Activated CD8-positive, alpha-beta T cell treated with anti-CD3 and anti-CD28 coated beads, Interleukin-2, amount 10 ng/mL, durations not matched to agents 7 days and 5 days (primary cell): ENCODE data around the gene RMC1. TPM values are rescaled to one million over a fixed set of nuclear protein-coding genes. Genes with fewer than 3 reads are reported as not detected.
"Not testable (repeated sequence)": the region's sequence is repeated elsewhere in the genome, so short reads cannot be mapped to it uniquely, and the experiment has no call there.

Experiments used
- ATAC-seq: fragments of 150-1000 bp; cut with Tn5 transposase; one replicate; pipeline ENCODE4 v1.10.0; 2021; ENCODE audit warnings: moderate library complexity
- CTCF ChIA-PET: fragments of 350-600 bp; sonication (Branson Sonifier 250); formaldehyde crosslinking; loops from one replicate; lab custom pipeline; 2021; ENCODE audit warnings: antibody characterized with exemption; lab: Charles Lee
- POLR2A ChIA-PET: fragments of 350-600 bp; sonication (Branson Sonifier 250); formaldehyde crosslinking; loops from one replicate; lab custom pipeline; 2021; ENCODE audit warnings: antibody characterized with exemption; lab: Charles Lee
- DNase-seq: peaks from one replicate; pipeline ENCODE4 v3.0.0-alpha.2; 2020
- H3K27ac Mint-ChIP-seq: one replicate; pipeline ENCODE4 v1.8.0; 2021; ENCODE audit warnings: mild to moderate bottlenecking, mixed read lengths
- H3K27me3 Mint-ChIP-seq: one replicate; pipeline ENCODE4 v1.8.0; 2021; ENCODE audit warnings: low read depth, mixed read lengths
- H3K36me3 Mint-ChIP-seq: one replicate; pipeline ENCODE4 v1.8.0; 2021; ENCODE audit warnings: low read depth, mixed read lengths
- H3K4me1 Mint-ChIP-seq: one replicate; pipeline ENCODE4 v1.8.0; 2021; ENCODE audit warnings: low read depth, mixed read lengths
- H3K4me3 Mint-ChIP-seq: one replicate; pipeline ENCODE4 v1.8.0; 2021; ENCODE audit warnings: mild to moderate bottlenecking, mixed read lengths
- H3K9me3 Mint-ChIP-seq: one replicate; pipeline ENCODE4 v1.8.0; 2022; ENCODE audit warnings: mixed read lengths; ENCODE audit not compliant: insufficient read depth
- total RNA-seq, 2 experiments: library from RNA; stranded (reverse); gene quantifications; one replicate each; pipeline ENCODE4 v1.2.3, GENCODE V29; 2021

The RMC1 gene
- total RNA-seq, 2 experiments from 2014 or later, result 47.6 to 48.3 TPM

DNA sequence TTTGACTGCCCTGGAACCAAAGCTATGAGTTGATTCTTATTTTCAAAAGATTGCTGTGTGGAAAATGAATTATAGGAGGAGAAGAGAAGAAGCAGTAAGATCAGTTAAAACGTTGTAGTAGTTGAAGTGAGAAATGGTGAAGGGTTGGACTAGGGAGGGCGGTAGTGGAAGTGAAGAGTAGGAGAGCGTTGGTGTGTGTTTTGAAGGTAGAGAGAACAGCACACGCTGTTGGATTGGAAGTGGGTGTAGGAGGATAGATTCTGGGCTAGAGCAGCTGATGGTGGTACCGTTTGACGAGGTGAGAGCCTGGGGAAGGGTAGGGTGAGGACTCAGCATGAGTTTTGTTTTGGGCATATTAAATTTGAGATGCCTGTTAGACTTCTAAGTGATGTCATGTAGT is 31.8 kb upstream of the RMC1 start:
- Mint-ChIP-seq H3K4me1 (no peaks in the 10 kb centered on the region), H3K4me3 (no peak overlapping the region), H3K36me3 (peaks cover 40% of the 10 kb centered on the region), H3K27me3 (no peaks in the 10 kb centered on the region), H3K9me3 (no peaks in the 10 kb centered on the region), H3K27ac (no peak overlapping the region)
- ATAC-seq (no peak), DNase-seq (no peak)
- ChIA-PET CTCF (interaction anchor here (1.1 to 1.7 kb wide), 3 partner anchors 13 to 658 kb away, joined by 3 to 8 read pairs (median 4); no protein-coding TSS in a partner anchor), POLR2A (interaction anchor here (1.4 kb wide), 1 partner anchor 18 kb away, joined by 5 read pairs; the partner anchor contains the start of gene RIOK3)

DNA sequence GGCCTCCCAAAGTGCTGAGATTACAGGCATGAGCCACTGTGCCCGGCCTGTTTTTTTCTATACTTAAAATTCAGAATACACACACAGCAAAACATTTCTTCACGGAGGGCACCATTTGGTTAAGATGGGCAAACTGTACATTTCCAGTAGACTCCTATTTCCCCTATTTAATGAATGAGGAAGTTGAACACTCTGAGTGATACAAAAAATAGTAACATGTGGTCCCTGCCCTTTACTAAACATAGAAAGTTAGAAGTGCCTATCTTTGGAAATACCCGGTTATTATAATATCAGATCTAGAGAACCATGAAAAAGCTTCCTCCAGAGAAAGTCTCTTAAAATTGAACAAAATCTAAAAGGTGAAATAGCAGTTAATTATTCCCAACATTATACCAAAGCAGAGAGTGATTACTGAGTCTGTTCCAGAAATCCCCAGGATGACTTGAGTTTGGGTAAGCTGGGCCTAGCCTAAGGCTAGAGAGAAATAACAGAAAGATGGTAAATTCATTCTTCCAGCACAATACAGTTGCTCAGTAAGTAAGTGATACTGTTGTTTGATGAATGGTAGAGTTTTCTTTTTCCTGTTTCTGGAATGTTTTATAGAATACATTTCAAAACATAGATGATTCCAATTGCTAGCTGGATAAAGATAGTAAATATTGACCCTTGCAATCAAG is 23.3 kb upstream of the RMC1 start:
- DNase-seq, result no peak
- no peak overlapping the region for H3K4me3 Mint-ChIP-seq
- CTCF ChIA-PET, result interaction anchor here (0.6 to 3.2 kb wide), 6 partner anchors 8 to 354 kb away, joined by 3 to 23 read pairs (median 4); no protein-coding TSS in a partner anchor
- H3K4me1 Mint-ChIP-seq, result no peaks in the 10 kb centered on the region
- ATAC-seq, result no peak
- peaks cover 57% of the 10 kb centered on the region for H3K36me3 Mint-ChIP-seq
- no peaks in the 10 kb centered on the region for H3K27me3 Mint-ChIP-seq
- H3K9me3 Mint-ChIP-seq, result no peaks in the 10 kb centered on the region
- no peak overlapping the region for H3K27ac Mint-ChIP-seq
- POLR2A ChIA-PET, result no interaction called here

DNA sequence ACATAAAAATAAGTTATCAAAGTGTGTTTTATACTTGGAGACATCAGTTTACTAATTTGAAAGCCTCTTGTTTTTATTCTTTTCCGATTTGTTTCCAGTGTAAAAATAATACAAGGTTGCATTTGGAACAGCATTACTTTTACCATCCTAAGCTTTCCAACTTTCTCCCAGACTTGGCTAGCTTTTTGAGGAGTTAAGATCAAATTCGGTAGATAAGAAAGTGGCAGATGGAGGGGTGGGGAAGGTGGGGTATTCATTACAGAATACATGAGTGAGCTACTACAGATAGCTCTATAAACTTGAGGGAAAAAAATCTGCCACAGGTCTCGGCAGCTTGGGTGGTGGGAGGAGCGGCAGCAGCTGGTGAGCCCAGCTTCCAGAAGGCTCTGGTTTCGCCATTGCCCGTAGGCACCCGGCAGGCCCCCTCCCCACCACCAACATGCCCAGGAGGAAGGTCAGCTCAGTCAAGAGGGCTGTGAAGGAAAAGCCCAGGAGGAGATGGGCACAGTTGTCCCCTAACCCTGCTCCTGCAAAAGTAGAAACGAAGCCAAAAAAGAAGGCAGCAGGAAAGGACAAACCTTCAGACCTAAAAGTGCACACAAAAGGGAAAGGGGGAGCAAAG is 18.6 kb upstream of the RMC1 start:
- Mint-ChIP-seq H3K36me3 (peaks cover 24% of the 10 kb centered on the region), H3K27ac (no peak overlapping the region), H3K4me3 (no peak overlapping the region), H3K9me3 (no peaks in the 10 kb centered on the region), H3K4me1 (peaks cover 16% of the 10 kb centered on the region), H3K27me3 (no peaks in the 10 kb centered on the region)
- no peak for ATAC-seq
- POLR2A ChIA-PET, result interaction anchor here (2.1 kb wide), 1 partner anchor 12 kb away, joined by 6 read pairs; no protein-coding TSS in a partner anchor
- CTCF ChIA-PET, result interaction anchor here (0.6 to 1.8 kb wide), 5 partner anchors 12 to 435 kb away, joined by 3 to 14 read pairs (median 3); no protein-coding TSS in a partner anchor
- DNase-seq, result no peak

DNA sequence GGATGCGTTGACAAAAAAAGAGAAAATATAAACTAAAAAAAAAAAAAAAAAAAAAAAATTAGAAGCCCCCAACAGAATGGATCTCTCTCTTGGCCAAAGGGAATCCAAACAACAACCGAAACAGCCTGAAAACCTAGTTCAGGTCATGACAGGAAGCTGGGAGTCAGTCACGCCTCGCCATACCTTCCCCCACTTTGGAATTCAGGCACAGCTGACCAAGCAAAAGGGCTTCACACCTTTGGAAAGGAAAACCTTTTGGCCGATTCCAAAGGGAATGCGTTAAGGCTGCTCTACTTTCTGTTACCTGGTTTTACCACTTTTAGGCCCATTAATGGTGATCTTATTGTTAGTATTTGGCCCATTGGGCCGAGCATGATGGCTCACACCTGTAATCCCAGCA is 17.9 kb upstream of the RMC1 start:
- ATAC-seq (no peak), DNase-seq (no peak)
- ChIA-PET CTCF (interaction anchor here (0.7 to 1.8 kb wide), 3 partner anchors 13 to 72 kb away, joined by 3 to 14 read pairs (median 3); no protein-coding TSS in a partner anchor), POLR2A (interaction anchor here (2.1 kb wide), 1 partner anchor 13 kb away, joined by 6 read pairs; no protein-coding TSS in a partner anchor)
- no peaks in the 10 kb centered on the region for H3K9me3 Mint-ChIP-seq
- H3K4me1 Mint-ChIP-seq, result peaks cover 19% of the 10 kb centered on the region
- peaks cover 18% of the 10 kb centered on the region for H3K36me3 Mint-ChIP-seq
- H3K27me3 Mint-ChIP-seq, result no peaks in the 10 kb centered on the region
- no peak overlapping the region for H3K4me3 Mint-ChIP-seq
- H3K27ac Mint-ChIP-seq, result no peak overlapping the region

DNA sequence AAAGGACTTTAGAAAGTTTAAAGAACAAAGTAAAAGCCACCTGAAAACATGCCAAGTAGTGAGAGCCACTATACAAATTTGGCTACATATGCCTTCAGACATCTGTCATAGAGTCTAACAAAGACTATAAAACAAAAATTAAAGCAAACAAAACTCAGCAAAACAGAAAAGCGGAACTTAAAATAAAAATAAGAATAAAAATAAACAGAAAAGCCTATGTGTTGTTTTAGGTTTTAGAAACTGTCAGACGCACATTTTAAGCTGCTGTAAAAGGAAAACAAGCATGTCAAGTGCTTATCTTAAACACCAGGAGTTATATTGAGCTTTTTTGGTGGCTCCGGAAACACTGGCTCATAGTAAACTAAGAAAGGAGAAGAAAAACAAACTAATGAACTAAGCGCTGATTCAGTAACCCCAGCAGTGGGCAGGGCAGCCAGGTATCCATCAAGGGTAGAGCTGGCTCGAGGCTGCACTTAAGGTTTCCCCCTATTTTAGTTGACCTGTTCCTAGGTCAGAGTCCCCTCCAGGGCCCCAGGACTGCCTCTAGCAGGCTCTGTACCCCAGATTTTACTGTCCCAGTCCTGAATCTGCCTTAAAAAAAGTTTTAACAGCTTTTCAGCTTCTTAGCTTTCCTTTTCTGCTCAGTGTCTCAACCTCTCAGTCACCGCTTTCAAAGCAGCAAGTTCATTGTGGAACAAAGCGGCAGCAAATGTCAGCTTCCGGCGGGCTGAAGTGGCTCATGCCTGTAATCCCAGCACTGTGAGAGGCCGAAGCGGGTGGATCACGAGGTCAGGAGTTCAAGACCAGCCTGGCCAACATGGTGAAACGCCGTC is 15.4 kb upstream of the RMC1 start:
- DNase-seq (peak; percentile 70), ATAC-seq (peak; percentile 82)
- peaks cover 19% of the 10 kb centered on the region for H3K4me1 Mint-ChIP-seq
- ChIA-PET CTCF (interaction anchor here (0.7 to 4.3 kb wide), 14 partner anchors 8 to 215 kb away, joined by 3 to 51 read pairs (median 4); partner anchors contain the start of gene RMC1), POLR2A (interaction anchor here (0.6 to 1.7 kb wide), 7 partner anchors 9 to 226 kb away, joined by 3 to 12 read pairs (median 6); partner anchors contain the start of genes RIOK3 and RMC1)
- H3K9me3 Mint-ChIP-seq, result no peaks in the 10 kb centered on the region
- H3K36me3 Mint-ChIP-seq, result peaks cover 5% of the 10 kb centered on the region
- peak overlapping the region; percentile 89 for H3K27ac Mint-ChIP-seq
- peak overlapping the region; percentile 47 for H3K4me3 Mint-ChIP-seq
- no peaks in the 10 kb centered on the region for H3K27me3 Mint-ChIP-seq

DNA sequence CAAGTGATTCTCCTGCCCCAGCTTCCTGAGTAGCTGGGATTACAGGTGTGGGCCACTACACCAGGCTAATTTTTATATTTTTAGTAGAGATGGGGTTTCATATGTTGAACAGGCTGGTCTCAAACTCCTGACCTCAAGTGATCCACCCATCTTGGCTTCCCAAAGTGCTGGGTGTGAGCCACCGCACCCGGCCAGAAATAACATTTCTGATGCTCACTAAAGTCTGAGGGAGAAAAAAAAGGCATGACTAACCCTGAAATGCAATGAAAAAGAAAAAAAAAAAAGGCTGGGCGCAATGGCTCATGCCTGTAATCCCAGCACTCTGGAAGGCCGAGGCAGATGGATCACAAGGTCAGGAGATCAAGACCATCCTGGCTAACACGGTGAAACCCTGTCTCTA is 13.7 kb upstream of the RMC1 start:
- ATAC-seq, POLR2A ChIA-PET, DNase-seq, H3K27me3 Mint-ChIP-seq, H3K4me3 Mint-ChIP-seq, H3K36me3 Mint-ChIP-seq, H3K9me3 Mint-ChIP-seq, H3K27ac Mint-ChIP-seq: not testable (repeated sequence)
- H3K4me1 Mint-ChIP-seq, result peaks cover 19% of the 10 kb centered on the region
- CTCF ChIA-PET, result interaction anchor here (0.6 to 4.3 kb wide), 2 partner anchors 9 to 253 kb away, joined by 4 to 51 read pairs; no protein-coding TSS in a partner anchor

DNA sequence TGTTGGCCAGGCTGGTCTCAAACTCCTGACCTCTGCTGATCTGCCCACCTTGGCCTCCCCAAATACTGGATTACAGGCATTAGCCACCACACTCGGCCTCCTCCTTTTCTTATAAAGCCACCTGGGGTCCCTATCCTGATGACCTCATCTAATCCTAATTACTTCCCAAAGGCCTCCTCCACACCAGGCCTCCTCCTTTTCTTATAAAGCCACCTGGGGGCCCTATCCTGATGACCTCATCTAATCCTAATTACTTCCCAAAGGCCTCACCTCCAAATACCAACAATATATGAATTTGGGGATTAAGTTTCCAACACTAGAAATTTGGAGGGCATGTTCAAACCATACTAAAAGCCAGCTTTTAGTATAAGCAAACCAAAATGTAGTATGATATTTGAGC is 9.7 kb upstream of the RMC1 start:
- no peaks in the 10 kb centered on the region for H3K36me3 Mint-ChIP-seq
- no peaks in the 10 kb centered on the region for H3K27me3 Mint-ChIP-seq
- no peaks in the 10 kb centered on the region for H3K9me3 Mint-ChIP-seq
- POLR2A ChIA-PET, result no interaction called here
- CTCF ChIA-PET, result interaction anchor here (1.1 to 1.3 kb wide), 2 partner anchors 9 to 121 kb away, joined by 3 read pairs; no protein-coding TSS in a partner anchor
- DNase-seq (no peak), ATAC-seq (no peak)
- peaks cover 17% of the 10 kb centered on the region for H3K4me1 Mint-ChIP-seq
- no peak overlapping the region for H3K27ac Mint-ChIP-seq
- H3K4me3 Mint-ChIP-seq, result no peak overlapping the region

DNA sequence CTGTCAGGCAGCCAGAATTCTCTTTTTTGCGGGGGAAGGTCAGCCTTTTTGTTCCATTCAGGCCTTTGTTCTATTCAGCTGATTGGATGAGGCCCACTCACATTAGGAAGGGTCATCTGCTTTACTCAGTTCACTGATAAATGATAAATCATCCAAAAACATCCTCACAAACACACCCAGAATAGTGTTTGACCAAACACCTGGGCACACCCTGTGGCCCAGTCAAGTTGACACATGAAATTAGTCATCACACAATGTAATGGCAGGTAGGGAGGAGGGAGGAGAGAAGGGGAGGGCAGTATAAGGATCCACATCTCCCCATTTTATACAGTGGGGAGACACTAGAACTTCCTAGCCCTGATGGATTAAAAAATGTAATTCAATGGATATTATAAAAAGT is 8.3 kb upstream of the RMC1 start:
- POLR2A ChIA-PET, result no interaction called here
- Mint-ChIP-seq H3K36me3 (no peaks in the 10 kb centered on the region), H3K4me3 (no peak overlapping the region), H3K9me3 (no peaks in the 10 kb centered on the region), H3K4me1 (peaks cover 25% of the 10 kb centered on the region), H3K27me3 (no peaks in the 10 kb centered on the region), H3K27ac (no peak overlapping the region)
- no peak for DNase-seq
- CTCF ChIA-PET, result interaction anchor here (1.7 kb wide), 1 partner anchor 21 kb away, joined by 5 read pairs; no protein-coding TSS in a partner anchor
- no peak for ATAC-seq

DNA sequence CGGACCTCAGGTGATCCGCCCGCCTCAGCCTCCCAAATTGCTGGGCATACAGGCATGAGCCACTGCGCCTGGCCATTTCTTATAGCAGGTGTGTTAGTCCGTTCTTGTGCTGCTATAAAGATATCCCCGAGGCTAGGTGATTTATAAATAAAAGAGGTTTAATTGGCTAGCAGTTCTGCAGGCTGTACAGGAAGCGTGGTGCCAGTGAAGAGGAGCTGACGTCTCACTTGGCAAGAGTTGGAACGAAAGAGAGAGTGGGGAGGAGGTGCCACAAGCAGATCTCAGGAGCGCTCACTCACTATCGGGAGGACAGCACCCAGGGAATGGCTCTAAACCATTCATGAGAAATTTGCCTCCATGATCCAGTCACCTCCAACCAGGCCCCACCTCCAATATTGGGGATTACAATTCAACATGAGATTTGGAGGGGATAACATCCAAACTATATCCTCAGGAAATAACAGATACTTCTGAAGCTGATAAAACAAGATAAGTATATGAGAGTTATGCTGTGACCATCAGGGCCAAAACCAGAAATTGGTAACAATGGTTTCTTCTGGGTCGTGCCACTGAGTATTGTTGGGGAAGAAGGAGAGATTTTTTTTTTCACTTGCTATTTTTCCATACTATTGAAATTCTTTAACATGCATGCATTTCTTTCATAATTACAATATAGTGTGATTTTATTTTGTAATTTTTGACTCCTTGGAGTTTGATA is 7.4 kb upstream of the RMC1 start:
- no peak overlapping the region for H3K27ac Mint-ChIP-seq

DNA sequence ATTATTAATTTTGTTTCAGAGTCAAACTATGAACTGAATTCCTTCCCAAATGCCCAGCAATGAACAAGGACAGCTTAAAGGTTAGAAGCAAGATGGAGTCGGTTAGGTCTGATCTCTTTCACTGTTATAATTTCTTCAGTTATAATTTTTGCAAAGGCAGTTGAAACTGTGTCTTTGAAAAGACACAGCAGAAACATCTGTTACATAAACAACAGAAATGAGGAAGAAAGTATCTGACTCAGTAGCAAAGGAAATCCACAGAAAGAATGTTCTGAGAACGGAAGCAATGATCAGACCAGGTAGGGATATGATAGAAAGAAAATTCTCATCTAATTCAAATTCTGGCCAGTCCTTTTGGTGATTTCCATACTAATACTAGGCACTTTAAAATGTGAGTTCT is 5.2 kb upstream of the RMC1 start:
- H3K27me3 Mint-ChIP-seq, result no peaks in the 10 kb centered on the region
- no peak overlapping the region for H3K27ac Mint-ChIP-seq
- no peak overlapping the region for H3K4me3 Mint-ChIP-seq
- H3K4me1 Mint-ChIP-seq, result peaks cover 36% of the 10 kb centered on the region
- ChIA-PET POLR2A (interaction anchor here (1.2 kb wide), 2 partner anchors 10 to 45 kb away, joined by 3 to 6 read pairs; no protein-coding TSS in a partner anchor), CTCF (interaction anchor here (0.6 to 4.6 kb wide), 44 partner anchors 9 to 529 kb away, joined by 3 to 51 read pairs (median 5); partner anchors contain the start of genes NPC1 and RIOK3)
- no peaks in the 10 kb centered on the region for H3K36me3 Mint-ChIP-seq
- no peaks in the 10 kb centered on the region for H3K9me3 Mint-ChIP-seq
- no peak for ATAC-seq
- DNase-seq, result no peak

More for the DNA sequence above, 7.4 kb upstream of the RMC1 start:
- CTCF ChIA-PET, result interaction anchor here (1.7 to 4.6 kb wide), 3 partner anchors 7 to 208 kb away, joined by 5 to 51 read pairs (median 23); no protein-coding TSS in a partner anchor
- no peaks in the 10 kb centered on the region for H3K27me3 Mint-ChIP-seq
- H3K9me3 Mint-ChIP-seq, result no peaks in the 10 kb centered on the region
- DNase-seq (no peak), ATAC-seq (no peak)
- H3K36me3 Mint-ChIP-seq, result no peaks in the 10 kb centered on the region
- peaks cover 25% of the 10 kb centered on the region for H3K4me1 Mint-ChIP-seq
- POLR2A ChIA-PET, result no interaction called here
- H3K4me3 Mint-ChIP-seq, result no peak overlapping the region
